Body of pancreas (tissue), 4 donors: ENCODE data around the gene WNT3A.

ENCODE experiments used
- POLR2A ChIP-seq, 3 donors: fragments of 450-650 bp; IDR thresholded peaks; one replicate each; pipeline ENCODE4 v1.6.1; 2016; ENCODE audit warnings: antibody characterized with exemption in 3 of 3, mild to moderate bottlenecking in 2 of 3
- TF ChIP-seq, protein P1 (sequence below), 7 experiments: fragments of 450-650 bp in 4 of 7; fragments of 200-600 bp in 3 of 7; sonication (generic) in 3 of 7; IDR thresholded peaks; one replicate each; pipeline ENCODE4 v1.5.1; 2016 to 2019; ENCODE audit warnings: antibody characterized with exemption in 7 of 7

DNA sequence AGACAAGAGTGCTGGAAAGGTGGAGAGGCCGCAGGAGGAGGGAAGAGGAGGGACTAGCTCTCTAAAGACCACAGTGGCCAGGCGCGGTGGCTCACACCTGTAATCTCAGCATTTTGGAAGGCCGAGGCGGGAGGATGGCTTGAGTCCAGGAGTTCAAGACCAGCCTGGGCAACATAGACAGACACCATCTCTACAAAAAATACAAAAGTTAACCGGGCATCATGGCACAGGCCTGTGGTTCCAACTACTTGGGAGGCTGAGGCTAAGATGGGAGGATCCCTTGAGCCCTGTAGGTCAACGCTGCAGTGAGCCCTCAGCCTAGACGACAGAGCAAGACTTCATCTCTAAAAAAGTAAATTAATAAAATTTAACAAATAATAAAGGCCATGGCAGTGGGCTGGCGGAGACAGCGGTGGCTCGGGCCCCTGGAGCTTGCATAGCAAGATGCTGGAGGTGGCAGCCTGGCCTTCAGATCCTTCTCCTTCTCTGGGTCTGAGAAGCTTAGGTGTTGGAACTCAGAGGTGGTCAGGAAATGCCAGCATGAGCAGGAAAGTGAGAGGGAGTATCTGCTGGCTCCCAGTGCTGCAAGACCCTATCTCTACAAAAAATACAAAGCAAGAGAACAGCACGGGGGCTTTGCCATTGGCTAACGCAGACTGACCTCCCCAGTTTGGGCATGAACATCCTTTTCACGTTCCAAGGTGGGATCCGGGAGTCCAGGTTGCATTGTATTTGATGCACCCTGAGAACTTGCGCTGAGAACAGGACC, 10.7 kb downstream of the WNT3A start:
- TF ChIP-seq, protein P1, sequence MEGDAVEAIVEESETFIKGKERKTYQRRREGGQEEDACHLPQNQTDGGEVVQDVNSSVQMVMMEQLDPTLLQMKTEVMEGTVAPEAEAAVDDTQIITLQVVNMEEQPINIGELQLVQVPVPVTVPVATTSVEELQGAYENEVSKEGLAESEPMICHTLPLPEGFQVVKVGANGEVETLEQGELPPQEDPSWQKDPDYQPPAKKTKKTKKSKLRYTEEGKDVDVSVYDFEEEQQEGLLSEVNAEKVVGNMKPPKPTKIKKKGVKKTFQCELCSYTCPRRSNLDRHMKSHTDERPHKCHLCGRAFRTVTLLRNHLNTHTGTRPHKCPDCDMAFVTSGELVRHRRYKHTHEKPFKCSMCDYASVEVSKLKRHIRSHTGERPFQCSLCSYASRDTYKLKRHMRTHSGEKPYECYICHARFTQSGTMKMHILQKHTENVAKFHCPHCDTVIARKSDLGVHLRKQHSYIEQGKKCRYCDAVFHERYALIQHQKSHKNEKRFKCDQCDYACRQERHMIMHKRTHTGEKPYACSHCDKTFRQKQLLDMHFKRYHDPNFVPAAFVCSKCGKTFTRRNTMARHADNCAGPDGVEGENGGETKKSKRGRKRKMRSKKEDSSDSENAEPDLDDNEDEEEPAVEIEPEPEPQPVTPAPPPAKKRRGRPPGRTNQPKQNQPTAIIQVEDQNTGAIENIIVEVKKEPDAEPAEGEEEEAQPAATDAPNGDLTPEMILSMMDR (IDR thresholded peaks at IDR 0.05), result no peak
- TF ChIP-seq POLR2A (IDR thresholded peaks at IDR 0.05), result no peak
